ENCODE measurements around the gene KCTD4. TPM values are rescaled to one million over a fixed set of nuclear protein-coding genes. Genes with fewer than 3 reads are reported as not detected.
A peak's percentile ranks its signal among the peaks of the same experiment; 100 is the strongest.
"Not testable (repeated sequence)": the region's sequence is repeated elsewhere in the genome, so short reads cannot be mapped to it uniquely, and the experiment has no call there.

Gene KCTD4
- polyA plus RNA-seq (2013, experiment 1 of 2), result not detected
- not detected for polyA plus RNA-seq (2013, experiment 2 of 2)

GRCh38 chr13:45200701-45201232 is at the start of gene KCTD4:
Gene KCTD4, minus strand, starts transcription at chr13:45201045. Its CDS starts 6,478 bp downstream, at chr13:45194567.
- Histone ChIP-seq H3K4me3 (ENCODE audit: extremely low read depth, insufficient read depth, low read length, poor library complexity, severe bottlenecking) (no peak within 1 kb of the TSS), H3K27ac (ENCODE audit: low read depth, low read length, severe bottlenecking) (no peak within 1 kb of the TSS), H3K36me3 (ENCODE audit: control insufficient read depth, insufficient read depth, low read length) (peaks cover 8% of the 10 kb centered on the region), H3K9me3 (ENCODE audit: control insufficient read depth, low read length) (no peaks in the 10 kb centered on the region), H3K4me1 (ENCODE audit: control insufficient read depth, insufficient read depth, low read length, poor library complexity, severe bottlenecking) (peaks cover under 1% of the 10 kb centered on the region)
- WGBS, 2 experiments (ENCODE audit: insufficient coverage in 2 of 2), result 86% methylated on average over 1 of the region's 2 CpGs; no CpG with 5 or more reads in 1 of the 2 experiments

GRCh38 chr13:45249662-45250061 is 48.8 kb upstream of the KCTD4 start:
- no peaks in the 10 kb centered on the region for H3K4me1 ChIP-seq (ENCODE audit: control insufficient read depth, insufficient read depth, low read length, poor library complexity, severe bottlenecking)
- no peak overlapping the region for H3K27ac ChIP-seq (ENCODE audit: low read depth, low read length, severe bottlenecking)
- H3K4me3 ChIP-seq (ENCODE audit: extremely low read depth, insufficient read depth, low read length, poor library complexity, severe bottlenecking), result no peak overlapping the region
- peaks cover 17% of the 10 kb centered on the region for H3K36me3 ChIP-seq (ENCODE audit: control insufficient read depth, insufficient read depth, low read length)
- H3K9me3 ChIP-seq (ENCODE audit: control insufficient read depth, low read length), result no peaks in the 10 kb centered on the region
- WGBS, 2 experiments (ENCODE audit: insufficient coverage in 2 of 2), result 69 to 100% methylated on average over 1 to 2 of the region's 3 CpGs

GRCh38 chr13:45244736-45245135 is 43.9 kb upstream of the KCTD4 start:
- WGBS, 2 experiments (ENCODE audit: insufficient coverage in 2 of 2), result 89 to 95% methylated on average over 4 to 7 of the region's 7 CpGs
- H3K4me3 ChIP-seq (ENCODE audit: extremely low read depth, insufficient read depth, low read length, poor library complexity, severe bottlenecking); H3K36me3 ChIP-seq (ENCODE audit: control insufficient read depth, insufficient read depth, low read length); H3K9me3 ChIP-seq (ENCODE audit: control insufficient read depth, low read length); H3K27ac ChIP-seq (ENCODE audit: low read depth, low read length, severe bottlenecking); H3K4me1 ChIP-seq (ENCODE audit: control insufficient read depth, insufficient read depth, low read length, poor library complexity, severe bottlenecking): not testable (repeated sequence)

DNA sequence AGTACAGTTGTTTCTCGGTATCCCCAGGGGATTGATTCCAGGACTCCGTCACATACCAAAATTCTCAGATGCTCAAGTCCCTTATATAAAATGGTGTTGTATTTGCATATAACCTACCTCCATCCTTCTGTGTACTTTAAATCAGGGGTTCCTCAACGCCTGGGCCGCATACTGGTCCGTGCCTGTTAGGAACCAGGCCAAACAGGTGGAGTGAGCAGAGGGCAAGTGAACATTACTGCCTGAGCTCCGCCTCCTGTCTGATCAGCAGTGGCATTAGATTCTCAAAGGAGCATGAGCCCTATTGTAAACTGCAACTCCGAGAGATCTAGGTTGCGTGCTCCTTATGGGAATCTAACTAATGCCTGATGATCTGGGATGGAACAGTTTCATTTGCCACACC is 42.2 kb upstream of the KCTD4 start:
- Histone ChIP-seq H3K4me1 (ENCODE audit: control insufficient read depth, insufficient read depth, low read length, poor library complexity, severe bottlenecking) (no peaks in the 10 kb centered on the region), H3K9me3 (ENCODE audit: control insufficient read depth, low read length) (no peaks in the 10 kb centered on the region), H3K27ac (ENCODE audit: low read depth, low read length, severe bottlenecking) (no peak overlapping the region), H3K4me3 (ENCODE audit: extremely low read depth, insufficient read depth, low read length, poor library complexity, severe bottlenecking) (no peak overlapping the region), H3K36me3 (ENCODE audit: control insufficient read depth, insufficient read depth, low read length) (no peaks in the 10 kb centered on the region)
- WGBS, 2 experiments (ENCODE audit: insufficient coverage in 2 of 2), result 90 to 100% methylated on average over 4 to 6 of the region's 8 CpGs

DNA sequence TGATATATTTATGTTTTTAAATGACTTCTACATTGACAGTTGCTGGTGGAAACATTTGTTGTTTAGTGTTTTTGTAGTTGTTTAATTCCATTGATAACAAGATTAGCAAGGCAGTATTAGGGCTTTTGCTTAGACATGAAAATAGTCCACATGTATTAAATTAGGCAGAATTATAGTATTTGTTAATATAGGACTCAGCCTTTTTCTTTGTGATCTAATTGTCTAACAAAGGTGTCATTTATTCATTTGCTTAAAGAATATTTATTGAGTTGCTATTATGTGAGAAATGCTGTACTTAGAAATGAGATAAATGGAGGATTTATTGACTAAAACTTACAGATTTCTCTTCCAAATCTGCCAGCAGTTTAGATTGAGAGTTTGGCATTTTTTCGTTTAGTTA is 41.7 kb upstream of the KCTD4 start:
- no peaks in the 10 kb centered on the region for H3K9me3 ChIP-seq (ENCODE audit: control insufficient read depth, low read length)
- H3K4me1 ChIP-seq (ENCODE audit: control insufficient read depth, insufficient read depth, low read length, poor library complexity, severe bottlenecking), result no peaks in the 10 kb centered on the region
- H3K27ac ChIP-seq (ENCODE audit: low read depth, low read length, severe bottlenecking), result no peak overlapping the region
- no peaks in the 10 kb centered on the region for H3K36me3 ChIP-seq (ENCODE audit: control insufficient read depth, insufficient read depth, low read length)
- no CpG with 5 or more reads among the region's 1 CpG for WGBS, 2 experiments (ENCODE audit: insufficient coverage in 2 of 2)
- H3K4me3 ChIP-seq (ENCODE audit: extremely low read depth, insufficient read depth, low read length, poor library complexity, severe bottlenecking), result no peak overlapping the region

DNA sequence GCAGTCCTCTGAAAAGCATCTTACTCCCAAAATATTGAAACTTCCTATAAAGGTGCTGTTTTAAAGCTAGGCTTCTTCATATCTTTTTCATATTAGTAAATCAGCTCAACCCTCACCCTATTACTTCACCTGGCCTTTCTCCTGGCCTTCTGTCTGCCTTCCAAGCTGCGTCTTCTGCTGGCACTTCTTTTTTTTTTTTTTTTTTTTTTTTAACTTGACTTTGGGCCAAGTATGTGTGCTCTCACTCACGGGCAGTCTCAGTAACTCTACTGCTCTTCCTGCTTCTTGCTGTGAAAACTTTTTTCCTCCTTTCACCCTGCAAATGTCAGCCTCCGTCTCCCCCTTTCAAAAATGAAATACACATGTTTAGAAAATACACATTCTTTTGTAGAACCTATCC is 41.2 kb upstream of the KCTD4 start:
- Histone ChIP-seq H3K9me3 (ENCODE audit: control insufficient read depth, low read length) (no peaks in the 10 kb centered on the region), H3K36me3 (ENCODE audit: control insufficient read depth, insufficient read depth, low read length) (no peaks in the 10 kb centered on the region), H3K27ac (ENCODE audit: low read depth, low read length, severe bottlenecking) (no peak overlapping the region), H3K4me3 (ENCODE audit: extremely low read depth, insufficient read depth, low read length, poor library complexity, severe bottlenecking) (no peak overlapping the region), H3K4me1 (ENCODE audit: control insufficient read depth, insufficient read depth, low read length, poor library complexity, severe bottlenecking) (no peaks in the 10 kb centered on the region)
- 50% methylated on average over 1 of the region's 3 CpGs; no CpG with 5 or more reads in 1 of the 2 experiments for WGBS, 2 experiments (ENCODE audit: insufficient coverage in 2 of 2)

- no peaks in the 10 kb centered on the region for H3K9me3 ChIP-seq (ENCODE audit: control insufficient read depth, low read length)
- no peak overlapping the region for H3K4me3 ChIP-seq (ENCODE audit: extremely low read depth, insufficient read depth, low read length, poor library complexity, severe bottlenecking)
- no peaks in the 10 kb centered on the region for H3K36me3 ChIP-seq (ENCODE audit: control insufficient read depth, insufficient read depth, low read length)
- no peak overlapping the region for H3K27ac ChIP-seq (ENCODE audit: low read depth, low read length, severe bottlenecking)
- no peaks in the 10 kb centered on the region for H3K4me1 ChIP-seq (ENCODE audit: control insufficient read depth, insufficient read depth, low read length, poor library complexity, severe bottlenecking)
Measured at GRCh38 chr13:45240143-45240542, 39.3 kb upstream of the KCTD4 start.

- no peaks in the 10 kb centered on the region for H3K4me1 ChIP-seq (ENCODE audit: control insufficient read depth, insufficient read depth, low read length, poor library complexity, severe bottlenecking)
- 100% methylated on average over 1 of the region's 4 CpGs for WGBS, 2 experiments (ENCODE audit: insufficient coverage in 2 of 2)
- H3K27ac ChIP-seq (ENCODE audit: low read depth, low read length, severe bottlenecking), result no peak overlapping the region
Measured at GRCh38 chr13:45238945-45239795, 38.3 kb upstream of the KCTD4 start.

DNA sequence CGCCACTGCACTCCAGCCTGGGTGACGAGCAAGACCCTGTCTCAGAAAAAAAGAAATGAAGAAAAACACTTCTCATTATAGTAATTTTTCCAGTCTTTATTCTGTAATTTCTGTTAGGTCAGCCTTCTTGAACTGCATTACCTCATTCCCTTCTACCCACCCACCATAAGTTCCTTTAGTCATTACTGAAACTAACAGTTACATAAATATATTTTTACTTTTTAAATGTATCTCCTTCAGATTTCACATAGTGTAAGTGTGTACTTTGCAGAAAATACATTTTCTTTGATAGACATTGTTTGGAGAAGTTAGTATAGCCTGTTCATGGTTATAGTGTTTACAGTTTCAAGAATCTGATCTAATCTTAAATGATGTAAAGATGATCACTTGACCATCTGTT is 31.7 kb upstream of the KCTD4 start:
- Histone ChIP-seq H3K4me1 (ENCODE audit: control insufficient read depth, insufficient read depth, low read length, poor library complexity, severe bottlenecking) (no peaks in the 10 kb centered on the region), H3K9me3 (ENCODE audit: control insufficient read depth, low read length) (no peaks in the 10 kb centered on the region), H3K36me3 (ENCODE audit: control insufficient read depth, insufficient read depth, low read length) (no peaks in the 10 kb centered on the region), H3K27ac (ENCODE audit: low read depth, low read length, severe bottlenecking) (no peak overlapping the region), H3K4me3 (ENCODE audit: extremely low read depth, insufficient read depth, low read length, poor library complexity, severe bottlenecking) (no peak overlapping the region)
- no CpG with 5 or more reads among the region's 2 CpGs for WGBS, 2 experiments (ENCODE audit: insufficient coverage in 2 of 2)

More at GRCh38 chr13:45238945-45239795, 38.3 kb upstream of the KCTD4 start:
- Histone ChIP-seq H3K36me3 (ENCODE audit: control insufficient read depth, insufficient read depth, low read length) (no peaks in the 10 kb centered on the region), H3K4me3 (ENCODE audit: extremely low read depth, insufficient read depth, low read length, poor library complexity, severe bottlenecking) (no peak overlapping the region), H3K9me3 (ENCODE audit: control insufficient read depth, low read length) (no peaks in the 10 kb centered on the region)

- H3K27ac ChIP-seq (ENCODE audit: low read depth, low read length, severe bottlenecking), result peak overlapping the region; percentile 55
- no peaks in the 10 kb centered on the region for H3K9me3 ChIP-seq (ENCODE audit: control insufficient read depth, low read length)
- no peaks in the 10 kb centered on the region for H3K36me3 ChIP-seq (ENCODE audit: control insufficient read depth, insufficient read depth, low read length)
- no peaks in the 10 kb centered on the region for H3K4me1 ChIP-seq (ENCODE audit: control insufficient read depth, insufficient read depth, low read length, poor library complexity, severe bottlenecking)
- WGBS, 2 experiments (ENCODE audit: insufficient coverage in 2 of 2), result no CpG with 5 or more reads among the region's 1 CpG
- H3K4me3 ChIP-seq (ENCODE audit: extremely low read depth, insufficient read depth, low read length, poor library complexity, severe bottlenecking), result no peak overlapping the region
Measured at GRCh38 chr13:45231722-45232121, 30.9 kb upstream of the KCTD4 start.

- H3K27ac ChIP-seq (ENCODE audit: low read depth, low read length, severe bottlenecking), result peak overlapping the region; percentile 55
- no peak overlapping the region for H3K4me3 ChIP-seq (ENCODE audit: extremely low read depth, insufficient read depth, low read length, poor library complexity, severe bottlenecking)
- H3K36me3 ChIP-seq (ENCODE audit: control insufficient read depth, insufficient read depth, low read length), result no peaks in the 10 kb centered on the region
- H3K9me3 ChIP-seq (ENCODE audit: control insufficient read depth, low read length), result no peaks in the 10 kb centered on the region
- WGBS, 2 experiments (ENCODE audit: insufficient coverage in 2 of 2), result 94 to 100% methylated on average over 1 to 2 of the region's 4 CpGs
- H3K4me1 ChIP-seq (ENCODE audit: control insufficient read depth, insufficient read depth, low read length, poor library complexity, severe bottlenecking), result no peaks in the 10 kb centered on the region
Measured at GRCh38 chr13:45231305-45231704, 30.5 kb upstream of the KCTD4 start.

Data from mesodermal cell (in vitro differentiated cells).